GM18502 (cell line): Measurements from ENCODE around the gene METTL6.
"Not testable (repeated sequence)": the region's sequence is repeated elsewhere in the genome, so short reads cannot be mapped to it uniquely, and the experiment has no call there.

Source experiments
- ATAC-seq: cut with Tn5 transposase; IDR thresholded peaks from one replicate; pipeline ENCODE4 v1.9.1; 2021; ENCODE audit warnings: mild to moderate bottlenecking; ENCODE audit not compliant: unreplicated experiment, poor library complexity

METTL6 gene

GRCh38 chr3:15451216-15452113, 24.1 kb upstream of the METTL6 start:
- ATAC-seq, result no peak

GRCh38 chr3:15450438-15451215, 23.3 kb upstream of the METTL6 start:
- no peak for ATAC-seq

- ATAC-seq, result no peak
Observed at GRCh38 chr3:15449489-15450224, 22.3 kb upstream of the METTL6 start.

- no peak for ATAC-seq
Observed at GRCh38 chr3:15443826-15444524, 16.6 kb upstream of the METTL6 start.

GRCh38 chr3:15440891-15441290, 13.5 kb upstream of the METTL6 start:
- no peak for ATAC-seq

- ATAC-seq, result no peak
Observed at GRCh38 chr3:15439476-15439875, 12.1 kb upstream of the METTL6 start.

GRCh38 chr3:15438983-15439382, 11.6 kb upstream of the METTL6 start:
- no peak for ATAC-seq

- no peak for ATAC-seq
Observed at GRCh38 chr3:15436246-15436645, 8.9 kb upstream of the METTL6 start.

GRCh38 chr3:15434756-15435155, 7.4 kb upstream of the METTL6 start:
- no peak for ATAC-seq

- no peak for ATAC-seq
Observed at GRCh38 chr3:15433531-15433930, 6.2 kb upstream of the METTL6 start.

GRCh38 chr3:15431256-15431837, 4.0 kb upstream of the METTL6 start:
- no peak for ATAC-seq

- no peak for ATAC-seq
Observed at GRCh38 chr3:15430624-15431023, 3.3 kb upstream of the METTL6 start.

GRCh38 chr3:15429080-15429479, 1.7 kb upstream of the METTL6 start:
- no peak for ATAC-seq

- ATAC-seq, result no peak
Observed at GRCh38 chr3:15428539-15428938, 1.2 kb upstream of the METTL6 start.

GRCh38 chr3:15427981-15428380, 637 bp upstream of the METTL6 start:
- ATAC-seq, result no peak

- ATAC-seq, result no peak
Observed at GRCh38 chr3:15426579-15427118, 695 bp downstream of the METTL6 start.

GRCh38 chr3:15420871-15421270, 6.5 kb downstream of the METTL6 start:
- no peak for ATAC-seq

- ATAC-seq, result not testable (repeated sequence)
Observed at GRCh38 chr3:15410966-15411365, 16.4 kb downstream of the METTL6 start.

- ATAC-seq, result no peak
Observed at GRCh38 chr3:15409774-15410173, 17.6 kb downstream of the METTL6 start.

GRCh38 chr3:15409239-15409638, 18.1 kb downstream of the METTL6 start:
- ATAC-seq, result no peak
